HG03025 (cell line): ENCODE results near the gene JARID2.

Source experiments
- ATAC-seq: cut with Tn5 transposase; IDR thresholded peaks from one replicate; pipeline ENCODE4 v1.9.1; 2021; ENCODE audit warnings: mild to moderate bottlenecking, moderate library complexity; ENCODE audit not compliant: unreplicated experiment, low FRiP score

The JARID2 gene

GRCh38 chr6:15511248-15512125, 265.6 kb downstream of the JARID2 start:
- ATAC-seq = no peak

GRCh38 chr6:15512126-15512525, 266.3 kb downstream of the JARID2 start:
- ATAC-seq = no peak

- ATAC-seq = no peak
Observed at GRCh38 chr6:15512721-15513120, 266.9 kb downstream of the JARID2 start.

- ATAC-seq = no peak
Observed at GRCh38 chr6:15513131-15513771, 267.4 kb downstream of the JARID2 start.

DNA sequence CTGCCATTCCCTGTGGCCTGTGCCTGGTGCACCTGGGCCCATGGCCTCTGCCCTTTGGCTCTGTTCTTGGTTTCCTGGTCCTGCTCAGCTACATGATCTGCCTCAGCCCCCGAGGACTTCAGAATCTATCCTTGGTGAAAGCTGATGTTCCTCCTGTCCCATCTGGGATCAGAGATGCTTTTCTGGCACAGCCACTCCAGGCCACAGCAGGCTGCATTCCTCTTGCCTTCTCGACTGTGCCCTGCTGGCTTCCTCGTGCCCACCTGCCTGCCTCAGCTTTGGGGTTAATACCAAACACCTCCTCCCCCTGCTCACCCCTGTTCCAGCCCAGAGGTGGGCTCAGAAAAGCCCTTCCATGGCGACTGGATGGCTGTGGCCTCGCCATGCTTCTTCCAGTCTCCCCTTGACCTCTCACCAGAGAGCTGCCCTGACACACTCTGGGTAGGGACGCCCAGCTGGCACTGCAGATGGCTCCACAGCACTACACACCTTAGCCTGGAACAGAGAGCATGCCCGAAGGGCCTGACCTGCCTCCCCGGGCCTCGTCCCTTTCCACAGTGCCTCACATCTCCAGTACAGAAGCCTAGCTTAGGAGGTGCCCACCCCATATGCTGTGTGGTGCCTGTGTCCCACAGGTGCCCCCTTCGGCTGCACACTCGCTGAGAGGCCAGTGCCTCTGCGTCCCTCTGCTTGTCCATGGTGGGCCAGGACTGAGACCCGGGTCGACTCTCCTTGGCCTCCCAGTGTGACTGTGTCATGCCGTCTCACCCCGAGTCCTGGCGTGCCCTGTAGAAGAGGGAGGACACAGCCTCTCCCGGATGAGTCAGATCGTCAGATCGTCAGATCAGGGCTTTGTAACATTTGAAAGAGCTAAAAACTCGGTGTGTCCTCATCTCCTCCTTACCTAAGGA, 268.2 kb downstream of the JARID2 start:
- no peak for ATAC-seq

DNA sequence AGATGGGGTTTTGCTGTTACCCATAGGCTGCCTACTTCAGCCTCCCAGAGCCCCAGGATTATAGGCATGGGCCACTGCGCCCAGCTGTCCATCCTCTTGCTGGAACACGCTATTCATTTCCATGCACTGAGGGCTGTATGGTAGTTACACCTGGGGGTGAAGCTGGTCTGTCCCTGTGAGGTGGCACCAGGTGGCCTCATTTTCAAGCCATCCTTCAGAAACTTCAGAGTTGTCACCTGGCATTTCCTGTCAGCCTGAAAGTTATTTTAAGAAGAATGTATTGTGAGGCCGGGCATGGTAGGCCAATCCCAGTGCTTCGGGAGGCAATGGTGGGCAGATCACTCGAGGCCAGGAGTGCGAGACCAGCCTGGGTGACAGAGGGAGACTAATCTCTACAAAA, 269.4 kb downstream of the JARID2 start:
- no peak for ATAC-seq

GRCh38 chr6:15515660-15516375, 269.9 kb downstream of the JARID2 start:
- no peak for ATAC-seq

GRCh38 chr6:15516378-15516777, 270.5 kb downstream of the JARID2 start:
- ATAC-seq = no peak

GRCh38 chr6:15516923-15517560, 271.2 kb downstream of the JARID2 start:
- no peak for ATAC-seq

GRCh38 chr6:15517600-15517999, 271.7 kb downstream of the JARID2 start:
- ATAC-seq = no peak

- ATAC-seq = no peak
Observed at GRCh38 chr6:15518057-15518456, 272.2 kb downstream of the JARID2 start.

DNA sequence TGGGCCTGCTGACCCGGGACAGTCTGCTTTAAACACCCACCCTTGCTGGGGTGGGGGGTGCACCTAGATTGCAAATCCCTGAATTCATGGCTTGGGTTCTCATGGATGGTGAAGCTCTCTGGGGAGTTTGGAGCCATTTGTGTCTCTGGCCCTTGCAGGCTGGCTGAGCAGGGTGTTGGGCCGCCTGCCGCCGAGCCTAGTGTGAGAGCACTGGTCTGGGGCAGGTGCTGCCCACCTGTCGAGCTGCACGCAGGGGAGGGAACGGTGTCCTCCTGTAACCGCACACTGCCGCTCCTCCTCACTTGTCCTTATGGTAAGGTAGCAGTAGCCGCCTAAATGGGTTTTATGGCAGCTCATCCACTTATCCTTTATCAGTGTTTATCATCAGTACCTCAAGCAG, 273.0 kb downstream of the JARID2 start:
- no peak for ATAC-seq

- no peak for ATAC-seq
Observed at GRCh38 chr6:15519681-15520080, 273.8 kb downstream of the JARID2 start.

GRCh38 chr6:15520626-15521203, 274.8 kb downstream of the JARID2 start:
- no peak for ATAC-seq

- ATAC-seq = no peak
Observed at GRCh38 chr6:15521582-15521981, 275.7 kb downstream of the JARID2 start.

GRCh38 chr6:15522026-15522425, 276.2 kb downstream of the JARID2 start:
- ATAC-seq = no peak

DNA sequence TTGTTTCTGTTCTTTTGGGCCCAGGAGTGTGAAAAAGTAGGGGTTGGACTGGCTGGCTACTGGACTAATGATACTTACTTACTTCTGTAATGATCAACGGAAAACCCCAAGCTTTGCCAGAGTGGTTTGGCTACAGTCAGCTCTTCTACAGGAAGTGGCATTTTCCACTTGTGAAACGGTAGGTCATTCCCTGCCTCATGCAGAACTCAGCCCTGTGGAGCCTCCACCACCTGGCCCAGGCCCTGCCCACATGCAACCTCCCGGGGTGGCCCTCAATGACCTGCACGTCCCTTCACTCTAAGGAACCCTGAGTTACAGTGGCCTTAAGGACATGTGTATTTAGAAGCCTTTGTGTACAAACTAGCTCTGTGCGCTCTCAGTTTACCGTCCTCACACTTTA, 276.6 kb downstream of the JARID2 start:
- ATAC-seq = no peak

DNA sequence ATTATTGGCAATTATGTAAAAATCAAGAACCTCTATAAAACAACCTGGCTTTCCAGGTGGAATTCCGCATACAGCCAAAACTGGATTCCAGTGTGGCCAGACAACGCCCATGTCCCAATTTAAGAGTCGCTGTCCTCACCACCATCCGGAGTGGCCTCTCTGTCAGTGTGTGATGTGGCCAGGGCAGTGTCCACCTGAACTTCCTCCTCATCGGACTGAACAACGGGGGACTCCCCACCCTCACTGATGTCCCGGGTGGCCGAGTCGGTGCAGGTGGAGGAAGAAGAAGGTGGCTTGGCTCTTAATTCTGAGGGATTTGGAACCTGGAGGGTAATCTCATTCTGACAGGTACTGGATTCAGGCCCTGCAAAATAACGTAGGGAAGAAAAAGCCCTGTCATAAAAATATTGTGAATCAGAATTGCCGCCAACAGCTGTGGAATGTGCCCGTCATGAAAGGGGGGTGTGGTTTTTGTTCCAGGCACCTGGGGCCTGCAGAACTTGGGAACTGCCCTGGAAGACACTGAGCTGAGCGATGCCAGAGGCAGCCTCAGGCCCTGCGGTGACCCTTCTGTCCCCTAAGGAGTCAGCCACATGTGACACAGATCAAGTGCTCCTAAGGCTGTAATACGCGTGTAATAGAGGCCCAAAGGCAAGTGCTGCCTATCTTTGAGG, 277.1 kb downstream of the JARID2 start:
- ATAC-seq = no peak
